Measurements from ENCODE around the gene SH3BGR.

SH3BGR gene

GRCh38 chr21:39555911-39556590 is 104.3 kb downstream of the SH3BGR start:
- DNase-seq, result no peak

GRCh38 chr21:39559511-39559910 is 107.7 kb downstream of the SH3BGR start:
- no peak for DNase-seq

GRCh38 chr21:39561140-39561539 is 109.4 kb downstream of the SH3BGR start:
- DNase-seq, result no peak

DNA sequence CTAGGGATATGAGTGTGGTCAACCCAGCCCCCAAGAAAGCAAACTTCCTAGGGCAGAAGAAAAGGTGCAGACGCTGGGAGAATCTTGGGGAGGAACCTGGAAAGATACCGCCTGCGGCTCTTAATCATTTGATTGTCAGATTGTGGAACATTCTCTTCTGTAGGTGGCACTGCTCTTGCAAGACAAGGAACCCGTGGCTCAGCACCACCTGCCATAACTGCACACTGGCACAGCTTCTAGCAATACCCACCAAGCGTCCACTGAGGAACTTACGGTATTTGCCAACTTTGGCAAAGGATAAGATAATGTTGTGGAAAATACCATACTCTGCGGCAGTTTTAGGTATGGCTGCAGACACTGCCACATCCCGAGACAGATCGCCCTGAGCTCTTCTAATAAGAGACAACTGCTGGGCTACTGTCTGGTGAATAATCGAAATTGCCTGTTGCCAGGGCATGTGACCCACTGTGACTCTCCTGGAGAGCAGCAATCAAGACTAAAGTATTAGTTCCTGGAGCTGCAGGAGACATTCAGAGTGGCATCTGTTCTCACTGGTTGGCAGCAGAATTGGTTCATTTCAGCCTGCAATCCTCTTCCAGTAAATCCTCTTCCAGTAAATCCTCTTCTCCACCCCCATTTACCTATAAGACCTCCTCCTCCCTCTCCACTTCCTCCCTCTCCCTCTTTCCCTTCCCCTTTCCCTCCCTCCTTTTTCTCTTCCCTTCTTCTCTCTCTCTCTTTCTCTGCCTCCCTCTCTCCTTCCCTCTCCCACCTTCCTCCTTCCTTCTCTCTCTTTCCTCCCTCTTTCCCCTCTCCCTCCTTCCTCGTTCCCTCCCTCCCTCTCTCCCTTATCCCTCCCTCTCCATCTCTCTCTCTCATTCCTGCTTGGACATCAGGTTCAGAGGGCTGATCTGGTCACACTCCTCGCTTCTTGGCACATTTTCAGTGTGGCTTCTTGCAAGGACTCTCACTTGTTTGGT is 111.3 kb downstream of the SH3BGR start:
- no peak for DNase-seq

DNA sequence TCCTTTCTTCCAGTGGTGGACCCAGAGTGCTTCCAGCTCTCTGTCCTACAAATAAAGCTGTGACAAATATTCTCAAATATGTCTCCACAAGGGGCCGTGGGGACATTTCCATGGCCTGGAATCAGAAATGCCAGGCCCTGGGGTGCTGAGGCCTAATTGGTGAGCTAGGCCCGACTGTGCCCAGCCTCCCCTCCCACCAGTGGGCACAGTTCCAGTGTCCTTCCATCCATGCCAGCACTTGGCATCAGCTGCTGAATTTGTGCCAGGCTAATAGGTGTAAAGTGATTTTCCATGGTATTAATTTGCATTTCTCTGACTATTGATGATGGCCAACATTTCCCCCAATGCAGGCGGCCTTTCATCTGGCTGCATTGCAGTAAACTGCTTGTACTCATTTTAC is 112.4 kb downstream of the SH3BGR start:
- no peak for DNase-seq
